ENCODE data around the gene NUDT1.

DNA sequence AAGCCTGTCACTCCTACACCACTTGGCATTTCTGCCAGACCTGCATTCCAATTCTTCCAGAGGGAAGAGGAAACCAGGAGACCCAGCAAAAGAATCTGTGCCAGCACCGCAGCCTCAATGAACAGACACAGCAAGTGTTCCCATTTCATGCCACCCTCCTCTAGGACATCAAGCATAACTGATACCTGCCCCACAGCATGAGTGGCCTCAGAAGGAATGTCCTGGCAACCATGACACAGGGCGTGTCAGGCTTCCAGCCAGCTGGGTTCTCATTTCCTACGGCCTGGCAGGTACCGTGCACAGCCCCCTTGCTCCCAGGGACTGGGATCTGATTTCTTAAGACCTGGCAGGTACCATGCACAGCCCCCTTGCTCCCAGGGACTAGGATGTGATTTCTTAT is 17.1 kb upstream of the NUDT1 start:
- TF ChIP-seq, protein P1, sequence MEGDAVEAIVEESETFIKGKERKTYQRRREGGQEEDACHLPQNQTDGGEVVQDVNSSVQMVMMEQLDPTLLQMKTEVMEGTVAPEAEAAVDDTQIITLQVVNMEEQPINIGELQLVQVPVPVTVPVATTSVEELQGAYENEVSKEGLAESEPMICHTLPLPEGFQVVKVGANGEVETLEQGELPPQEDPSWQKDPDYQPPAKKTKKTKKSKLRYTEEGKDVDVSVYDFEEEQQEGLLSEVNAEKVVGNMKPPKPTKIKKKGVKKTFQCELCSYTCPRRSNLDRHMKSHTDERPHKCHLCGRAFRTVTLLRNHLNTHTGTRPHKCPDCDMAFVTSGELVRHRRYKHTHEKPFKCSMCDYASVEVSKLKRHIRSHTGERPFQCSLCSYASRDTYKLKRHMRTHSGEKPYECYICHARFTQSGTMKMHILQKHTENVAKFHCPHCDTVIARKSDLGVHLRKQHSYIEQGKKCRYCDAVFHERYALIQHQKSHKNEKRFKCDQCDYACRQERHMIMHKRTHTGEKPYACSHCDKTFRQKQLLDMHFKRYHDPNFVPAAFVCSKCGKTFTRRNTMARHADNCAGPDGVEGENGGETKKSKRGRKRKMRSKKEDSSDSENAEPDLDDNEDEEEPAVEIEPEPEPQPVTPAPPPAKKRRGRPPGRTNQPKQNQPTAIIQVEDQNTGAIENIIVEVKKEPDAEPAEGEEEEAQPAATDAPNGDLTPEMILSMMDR (IDR thresholded peaks at IDR 0.05) = no peak
- peak in 1 of 2 donors; percentile 3 for TF ChIP-seq POLR2AphosphoS5 (IDR thresholded peaks at IDR 0.05)
- TF ChIP-seq POLR2A (IDR thresholded peaks at IDR 0.05) = no peak

All from upper lobe of left lung (tissue), 4 donors.